ENCODE results near the gene XPOT.

XPOT gene

GRCh38 chr12:64418209-64418608, 14.0 kb downstream of the XPOT start:
- no peak for TF ChIP-seq CTCF (IDR thresholded peaks at IDR 0.05; ENCODE audit: low read depth, low read length)
- DNase-seq (ENCODE audit: low read depth in 2 of 2) = no peak
- H3K4me3 ChIP-seq (replicated peaks in 1 of 2; ENCODE audit: low read depth in 2 of 2, low read length in 2 of 2) = no peak overlapping the region

- H3K4me3 ChIP-seq (replicated peaks in 1 of 2; ENCODE audit: low read depth in 2 of 2, low read length in 2 of 2) = no peak overlapping the region
- no peak for TF ChIP-seq CTCF (IDR thresholded peaks at IDR 0.05; ENCODE audit: low read depth, low read length)
- DNase-seq (ENCODE audit: low read depth in 2 of 2) = no peak
These were observed 15.5 kb downstream of the XPOT start for GRCh38 chr12:64419696-64420095.

- no peak overlapping the region for H3K4me3 ChIP-seq (replicated peaks in 1 of 2; ENCODE audit: low read depth in 2 of 2, low read length in 2 of 2)
- no peak for TF ChIP-seq CTCF (IDR thresholded peaks at IDR 0.05; ENCODE audit: low read depth, low read length)
- DNase-seq (ENCODE audit: low read depth in 2 of 2) = no peak
These were observed 23.8 kb downstream of the XPOT start for GRCh38 chr12:64427988-64428387.

- DNase-seq (ENCODE audit: low read depth in 2 of 2) = no peak
- H3K4me3 ChIP-seq (replicated peaks in 1 of 2; ENCODE audit: low read depth in 2 of 2, low read length in 2 of 2) = no peak overlapping the region
- TF ChIP-seq CTCF (IDR thresholded peaks at IDR 0.05; ENCODE audit: low read depth, low read length) = no peak
These were observed 24.8 kb downstream of the XPOT start for GRCh38 chr12:64428956-64429355.

GRCh38 chr12:64430886-64431285, 26.7 kb downstream of the XPOT start:
- no peak for TF ChIP-seq CTCF (IDR thresholded peaks at IDR 0.05; ENCODE audit: low read depth, low read length)
- no peak for DNase-seq (ENCODE audit: low read depth in 2 of 2)
- no peak overlapping the region for H3K4me3 ChIP-seq (replicated peaks in 1 of 2; ENCODE audit: low read depth in 2 of 2, low read length in 2 of 2)

GRCh38 chr12:64431791-64432190, 27.6 kb downstream of the XPOT start:
- no peak overlapping the region for H3K4me3 ChIP-seq (replicated peaks in 1 of 2; ENCODE audit: low read depth in 2 of 2, low read length in 2 of 2)
- DNase-seq (ENCODE audit: low read depth in 2 of 2) = no peak
- no peak for TF ChIP-seq CTCF (IDR thresholded peaks at IDR 0.05; ENCODE audit: low read depth, low read length)

GRCh38 chr12:64433915-64434314, 29.7 kb downstream of the XPOT start:
- no peak for DNase-seq (ENCODE audit: low read depth in 2 of 2)
- TF ChIP-seq CTCF (IDR thresholded peaks at IDR 0.05; ENCODE audit: low read depth, low read length) = no peak
- no peak overlapping the region for H3K4me3 ChIP-seq (replicated peaks in 1 of 2; ENCODE audit: low read depth in 2 of 2, low read length in 2 of 2)

Measured in cardiac fibroblast (primary cell).